Measurements from ENCODE around the gene CORIN. TPM values are rescaled to one million over a fixed set of nuclear protein-coding genes. Genes with fewer than 3 reads are reported as not detected.

CORIN gene
- total and polyA plus RNA-seq, 4 donors = 0.13 to 1.5 (median 0.68) TPM

- Histone ChIP-seq H3K9me3 (ENCODE audit: control insufficient read depth, low read length) (no peaks in the 10 kb centered on the region), H3K36me3 (ENCODE audit: control insufficient read depth in 1 of 2, insufficient read depth in 2 of 2, low read length in 1 of 2) (no peaks in the 10 kb centered on the region), H3K27ac (ENCODE audit: low read depth in 1 of 2, low read length in 2 of 2) (no peak overlapping the region), H3K4me1 (ENCODE audit: control insufficient read depth in 1 of 2, insufficient read depth in 2 of 2, low read length in 2 of 2) (no peaks in the 10 kb centered on the region), H3K27me3 (ENCODE audit: control insufficient read depth in 1 of 2, insufficient read depth in 2 of 2, low read length in 1 of 2) (no peaks in the 10 kb centered on the region), H3K4me3 (ENCODE audit: low read length in 2 of 2) (no peak overlapping the region)
- no peak for ATAC-seq (ENCODE audit: low FRiP score)
- DNase-seq = no peak
- intact Hi-C loops (cut with DNase I) = no loop called here
- WGBS, 2 donors = 70 to 79% methylated on average over 2 of the region's 2 CpGs
Observed at GRCh38 chr4:47668256-47668655, 169.6 kb downstream of the CORIN start.

- no peaks in the 10 kb centered on the region for H3K27me3 ChIP-seq (ENCODE audit: control insufficient read depth in 1 of 2, insufficient read depth in 2 of 2, low read length in 1 of 2)
- H3K36me3 ChIP-seq (ENCODE audit: control insufficient read depth in 1 of 2, insufficient read depth in 2 of 2, low read length in 1 of 2) = no peaks in the 10 kb centered on the region
- ATAC-seq (ENCODE audit: low FRiP score) (no peak), DNase-seq (no peak)
- no peak overlapping the region for H3K4me3 ChIP-seq (ENCODE audit: low read length in 2 of 2)
- intact Hi-C loops (cut with DNase I) = no loop called here
- no peaks in the 10 kb centered on the region for H3K4me1 ChIP-seq (ENCODE audit: control insufficient read depth in 1 of 2, insufficient read depth in 2 of 2, low read length in 2 of 2)
- H3K27ac ChIP-seq (ENCODE audit: low read depth in 1 of 2, low read length in 2 of 2) = no peak overlapping the region
- WGBS, 2 donors = 86 to 87% methylated on average over 3 of the region's 3 CpGs
- H3K9me3 ChIP-seq (ENCODE audit: control insufficient read depth, low read length) = no peaks in the 10 kb centered on the region
Observed at GRCh38 chr4:47667552-47667951, 170.3 kb downstream of the CORIN start.

- ATAC-seq (ENCODE audit: low FRiP score) = no peak
- WGBS, 2 donors = 88% methylated on average over 8 of the region's 8 CpGs
- intact Hi-C loops (cut with DNase I) = no loop called here
Observed at GRCh38 chr4:47664051-47664826, 173.6 kb downstream of the CORIN start.

GRCh38 chr4:47662975-47663374 is 174.9 kb downstream of the CORIN start:
- Histone ChIP-seq H3K4me3 (ENCODE audit: low read length in 2 of 2) (no peak overlapping the region), H3K27me3 (ENCODE audit: control insufficient read depth in 1 of 2, insufficient read depth in 2 of 2, low read length in 1 of 2) (no peaks in the 10 kb centered on the region), H3K27ac (ENCODE audit: low read depth in 1 of 2, low read length in 2 of 2) (no peak overlapping the region), H3K36me3 (ENCODE audit: control insufficient read depth in 1 of 2, insufficient read depth in 2 of 2, low read length in 1 of 2) (no peaks in the 10 kb centered on the region), H3K9me3 (ENCODE audit: control insufficient read depth, low read length) (peaks cover 2% of the 10 kb centered on the region), H3K4me1 (ENCODE audit: control insufficient read depth in 1 of 2, insufficient read depth in 2 of 2, low read length in 2 of 2) (no peaks in the 10 kb centered on the region)
- intact Hi-C loops (cut with DNase I) = no loop called here
- ATAC-seq (ENCODE audit: low FRiP score) (no peak), DNase-seq (no peak)
- WGBS, 2 donors = 78 to 83% methylated on average over 3 of the region's 3 CpGs

More at GRCh38 chr4:47664051-47664826, 173.6 kb downstream of the CORIN start:
- no peaks in the 10 kb centered on the region for H3K4me1 ChIP-seq (ENCODE audit: control insufficient read depth in 1 of 2, insufficient read depth in 2 of 2, low read length in 2 of 2)
- H3K27ac ChIP-seq (ENCODE audit: low read depth in 1 of 2, low read length in 2 of 2) = no peak overlapping the region
- DNase-seq = no peak
- no peaks in the 10 kb centered on the region for H3K36me3 ChIP-seq (ENCODE audit: control insufficient read depth in 1 of 2, insufficient read depth in 2 of 2, low read length in 1 of 2)
- no peaks in the 10 kb centered on the region for H3K27me3 ChIP-seq (ENCODE audit: control insufficient read depth in 1 of 2, insufficient read depth in 2 of 2, low read length in 1 of 2)
- H3K9me3 ChIP-seq (ENCODE audit: control insufficient read depth, low read length) = no peaks in the 10 kb centered on the region
- no peak overlapping the region for H3K4me3 ChIP-seq (ENCODE audit: low read length in 2 of 2)

GRCh38 chr4:47661741-47662140 is 176.1 kb downstream of the CORIN start:
- no peak overlapping the region for H3K27ac ChIP-seq (ENCODE audit: low read depth in 1 of 2, low read length in 2 of 2)
- H3K4me3 ChIP-seq (ENCODE audit: low read length in 2 of 2) = no peak overlapping the region
- H3K27me3 ChIP-seq (ENCODE audit: control insufficient read depth in 1 of 2, insufficient read depth in 2 of 2, low read length in 1 of 2) = no peaks in the 10 kb centered on the region
- intact Hi-C loops (cut with DNase I) = no loop called here
- DNase-seq (no peak), ATAC-seq (ENCODE audit: low FRiP score) (no peak)
- H3K9me3 ChIP-seq (ENCODE audit: control insufficient read depth, low read length) = peaks cover 2% of the 10 kb centered on the region
- no peaks in the 10 kb centered on the region for H3K36me3 ChIP-seq (ENCODE audit: control insufficient read depth in 1 of 2, insufficient read depth in 2 of 2, low read length in 1 of 2)
- WGBS, 2 donors = 70 to 82% methylated on average over 1 of the region's 1 CpG
- H3K4me1 ChIP-seq (ENCODE audit: control insufficient read depth in 1 of 2, insufficient read depth in 2 of 2, low read length in 2 of 2) = no peaks in the 10 kb centered on the region

DNA sequence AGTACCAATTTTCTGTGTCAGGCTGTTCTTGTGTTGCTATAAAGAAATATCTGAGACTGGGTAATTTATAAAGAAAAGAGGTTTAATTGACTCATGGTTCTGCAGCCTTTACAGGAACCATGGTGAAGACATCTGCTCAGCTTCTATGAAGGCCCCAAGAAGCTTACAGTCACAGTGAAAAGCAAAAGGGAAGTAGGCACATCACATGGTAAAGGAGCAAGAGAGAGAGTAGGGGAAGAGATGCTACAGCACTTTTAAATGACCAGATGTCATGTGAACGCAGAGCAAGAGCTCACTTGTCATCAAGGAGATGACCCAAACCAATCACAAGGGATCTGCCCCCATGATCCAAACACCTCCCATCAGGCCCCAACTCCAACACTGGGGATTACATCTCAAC is 178.5 kb downstream of the CORIN start:
- Histone ChIP-seq H3K36me3 (ENCODE audit: control insufficient read depth in 1 of 2, insufficient read depth in 2 of 2, low read length in 1 of 2) (no peaks in the 10 kb centered on the region), H3K4me3 (ENCODE audit: low read length in 2 of 2) (no peak overlapping the region), H3K4me1 (ENCODE audit: control insufficient read depth in 1 of 2, insufficient read depth in 2 of 2, low read length in 2 of 2) (no peaks in the 10 kb centered on the region), H3K9me3 (ENCODE audit: control insufficient read depth, low read length) (peaks cover 2% of the 10 kb centered on the region), H3K27me3 (ENCODE audit: control insufficient read depth in 1 of 2, insufficient read depth in 2 of 2, low read length in 1 of 2) (no peaks in the 10 kb centered on the region), H3K27ac (ENCODE audit: low read depth in 1 of 2, low read length in 2 of 2) (no peak overlapping the region)
- WGBS, 2 donors = 93 to 100% methylated on average over 1 of the region's 1 CpG
- DNase-seq (no peak), ATAC-seq (ENCODE audit: low FRiP score) (no peak)
- intact Hi-C loops (cut with DNase I) = no loop called here

DNA sequence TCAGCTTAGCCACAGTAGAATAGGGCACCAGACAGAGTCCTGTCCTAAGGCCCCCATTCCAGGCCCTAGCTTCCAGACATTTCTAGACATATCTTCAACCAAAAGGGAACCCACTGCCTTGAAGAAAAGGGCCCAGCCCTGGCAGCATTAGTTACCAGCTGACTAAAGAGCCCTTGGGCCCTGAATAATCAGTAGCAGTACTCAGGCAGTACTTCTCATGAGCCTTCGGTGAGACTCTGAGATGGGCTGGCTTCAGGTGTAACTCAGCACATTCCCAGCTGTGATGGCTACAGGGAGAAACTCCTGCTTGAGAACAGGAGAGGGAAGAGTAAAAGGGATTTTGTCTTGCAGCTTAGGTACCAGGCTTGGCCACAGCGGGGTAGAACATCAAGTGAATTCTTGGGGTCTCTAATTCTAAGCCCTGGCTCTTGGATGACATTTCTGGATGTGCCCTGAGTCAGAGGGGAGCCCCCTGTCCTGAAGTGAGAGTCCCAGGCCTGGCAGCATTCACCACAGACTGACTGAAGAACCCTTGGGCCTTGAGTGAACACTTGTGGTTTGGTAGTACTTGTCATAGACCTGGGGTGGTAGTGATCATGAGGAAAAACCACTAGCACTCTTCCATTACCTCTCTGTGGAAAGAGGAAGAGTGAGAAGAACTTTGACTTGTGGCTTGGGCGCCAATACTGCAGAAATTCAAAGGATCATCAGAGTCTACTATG is 182.7 kb downstream of the CORIN start:
- no peak for DNase-seq
- ATAC-seq (ENCODE audit: low FRiP score) = no peak
- no peaks in the 10 kb centered on the region for H3K27me3 ChIP-seq (ENCODE audit: control insufficient read depth in 1 of 2, insufficient read depth in 2 of 2, low read length in 1 of 2)
- intact Hi-C loops (cut with DNase I) = no loop called here
- no peaks in the 10 kb centered on the region for H3K36me3 ChIP-seq (ENCODE audit: control insufficient read depth in 1 of 2, insufficient read depth in 2 of 2, low read length in 1 of 2)
- no peak overlapping the region for H3K27ac ChIP-seq (ENCODE audit: low read depth in 1 of 2, low read length in 2 of 2)
- no peak overlapping the region for H3K4me3 ChIP-seq (ENCODE audit: low read length in 2 of 2)
- no peaks in the 10 kb centered on the region for H3K4me1 ChIP-seq (ENCODE audit: control insufficient read depth in 1 of 2, insufficient read depth in 2 of 2, low read length in 2 of 2)
- H3K9me3 ChIP-seq (ENCODE audit: control insufficient read depth, low read length) = peaks cover 2% of the 10 kb centered on the region
- WGBS, 2 donors = 95 to 96% methylated on average over 3 of the region's 3 CpGs

- H3K4me3 ChIP-seq (ENCODE audit: low read length in 2 of 2) = no peak overlapping the region
Observed at GRCh38 chr4:47652092-47652491, 185.8 kb downstream of the CORIN start.

GRCh38 chr4:47651231-47651630 is 186.6 kb downstream of the CORIN start:
- no peak for DNase-seq
- WGBS, 2 donors = 41 to 43% methylated on average over 3 of the region's 3 CpGs
- no peaks in the 10 kb centered on the region for H3K4me1 ChIP-seq (ENCODE audit: control insufficient read depth in 1 of 2, insufficient read depth in 2 of 2, low read length in 2 of 2)
- no peaks in the 10 kb centered on the region for H3K9me3 ChIP-seq (ENCODE audit: control insufficient read depth, low read length)
- H3K27me3 ChIP-seq (ENCODE audit: control insufficient read depth in 1 of 2, insufficient read depth in 2 of 2, low read length in 1 of 2) = no peaks in the 10 kb centered on the region
- H3K4me3 ChIP-seq (ENCODE audit: low read length in 2 of 2) = no peak overlapping the region
- no peaks in the 10 kb centered on the region for H3K36me3 ChIP-seq (ENCODE audit: control insufficient read depth in 1 of 2, insufficient read depth in 2 of 2, low read length in 1 of 2)
- H3K27ac ChIP-seq (ENCODE audit: low read depth in 1 of 2, low read length in 2 of 2) = no peak overlapping the region
- intact Hi-C loops (cut with DNase I) = no loop called here
- no peak for ATAC-seq (ENCODE audit: low FRiP score)

More at GRCh38 chr4:47652092-47652491, 185.8 kb downstream of the CORIN start:
- 95 to 96% methylated on average over 2 of the region's 2 CpGs for WGBS, 2 donors
- Histone ChIP-seq H3K9me3 (ENCODE audit: control insufficient read depth, low read length) (no peaks in the 10 kb centered on the region), H3K27ac (ENCODE audit: low read depth in 1 of 2, low read length in 2 of 2) (no peak overlapping the region), H3K4me1 (ENCODE audit: control insufficient read depth in 1 of 2, insufficient read depth in 2 of 2, low read length in 2 of 2) (no peaks in the 10 kb centered on the region), H3K27me3 (ENCODE audit: control insufficient read depth in 1 of 2, insufficient read depth in 2 of 2, low read length in 1 of 2) (no peaks in the 10 kb centered on the region), H3K36me3 (ENCODE audit: control insufficient read depth in 1 of 2, insufficient read depth in 2 of 2, low read length in 1 of 2) (no peaks in the 10 kb centered on the region)
- no peak for DNase-seq
- intact Hi-C loops (cut with DNase I) = no loop called here
- no peak for ATAC-seq (ENCODE audit: low FRiP score)
